PC-9 (cell line): ENCODE data around the gene MUCL3. TPM values are rescaled to one million over a fixed set of nuclear protein-coding genes. Genes with fewer than 3 reads are reported as not detected.

Source experiments
- BruUV-seq: library from RNA; stranded (reverse); fragments of 400-500 nt; replicated peaks from 2 replicates; lab custom pipeline; 2021; lab: Mats Ljungman, UMichigan
- CTCF ChIA-PET: fragments of 300-600 bp; sonication (Branson Sonifier 250); formaldehyde crosslinking; loops from one replicate; lab custom pipeline; 2022; ENCODE audit warnings: antibody characterized with exemption; lab: Charles Lee
- POLR2A ChIA-PET: fragments of 300-600 bp; sonication (Branson Sonifier 250); formaldehyde crosslinking; loops from one replicate; lab custom pipeline; 2022; ENCODE audit warnings: antibody characterized with exemption; ENCODE audit not compliant: unreplicated experiment; lab: Charles Lee
- DNase-seq, 2 experiments: peaks; one replicate each; pipeline versions ENCODE4 v3.0.0 to v3.0.0-alpha.2; 2015 to 2022; ENCODE audit warnings: mixed read lengths in 1 of 2
- H2AFZ ChIP-seq: fragments of 200-600 bp; sonication (generic); 2 replicates; pipeline ENCODE4 v1.8.1; 2017; ENCODE audit warnings: antibody characterized with exemption
- H3F3A ChIP-seq: fragments of 200-600 bp; sonication (generic); 2 replicates; pipeline ENCODE4 v1.8.1; 2017; ENCODE audit warnings: antibody characterized with exemption, mild to moderate bottlenecking, low read depth; ENCODE audit not compliant: insufficient read depth
- H3K27ac ChIP-seq: fragments of 200-600 bp; sonication (generic); 2 replicates; pipeline ENCODE4 v1.6.1; 2016; ENCODE audit warnings: mixed run types
- H3K27me3 ChIP-seq: fragments of 200-600 bp; sonication (generic); 2 replicates; pipeline ENCODE4 v1.6.1; 2016; ENCODE audit warnings: low read depth, mixed run types; ENCODE audit not compliant: insufficient read depth
- H3K36me3 ChIP-seq: fragments of 200-600 bp; sonication (generic); 2 replicates; pipeline ENCODE4 v1.6.1; 2016; ENCODE audit warnings: low read depth, mixed run types
- H3K4me1 ChIP-seq: fragments of 200-600 bp; sonication (generic); replicated peaks from 2 replicates; pipeline ENCODE4 v1.6.1; 2016; ENCODE audit warnings: mixed run types; ENCODE audit not compliant: insufficient read depth
- H3K4me2 ChIP-seq: fragments of 200-600 bp; sonication (generic); 2 replicates; pipeline ENCODE4 v1.6.1; 2017; ENCODE audit warnings: mixed run types
- H3K4me3 ChIP-seq: fragments of 200-600 bp; sonication (generic); 2 replicates; pipeline ENCODE4 v1.6.1; 2016; ENCODE audit warnings: mixed run types
- H3K79me2 ChIP-seq: fragments of 200-600 bp; sonication (generic); 2 replicates; pipeline ENCODE4 v1.6.1; 2017; ENCODE audit warnings: low read depth, mixed run types
- H3K9me2 ChIP-seq: fragments of 200-600 bp; sonication (generic); 2 replicates; pipeline ENCODE4 v1.8.1; 2017; ENCODE audit warnings: mild to moderate bottlenecking; ENCODE audit not compliant: insufficient read depth
- H3K9me3 ChIP-seq: fragments of 200-600 bp; sonication (generic); 2 replicates; pipeline ENCODE4 v1.8.1; 2016; ENCODE audit warnings: low read depth; ENCODE audit not compliant: insufficient read depth
- H4K20me1 ChIP-seq: fragments of 200-600 bp; sonication (generic); 2 replicates; pipeline ENCODE4 v1.8.1; 2017; ENCODE audit not compliant: insufficient read depth
- CTCF ChIP-seq: fragments of 200-600 bp; sonication (generic); conservative IDR thresholded peaks from 2 replicates; pipeline ENCODE4 v1.6.1; 2017; ENCODE audit warnings: mixed run types, antibody characterized with exemption, mild to moderate bottlenecking, moderate library complexity
- EZH2 ChIP-seq: fragments of 200-600 bp; sonication (generic); IDR thresholded peaks from 2 replicates; pipeline ENCODE4 v1.8.0; 2017; ENCODE audit warnings: antibody characterized with exemption, low read depth
- intact Hi-C: fragments of 100-400 bp; cut with micrococcal nuclease; formaldehyde crosslinking; loops from one replicate; pipeline ENCODE4 v1.10.0; 2022; ENCODE audit not compliant: unreplicated experiment
- total RNA-seq: library from RNA; stranded (reverse); gene quantifications from 2 replicates; pipeline ENCODE4 v1.2.3, GENCODE V29; 2021

Gene MUCL3
- total RNA-seq, 1 experiment from 2014 or later = not detected

- ChIA-PET CTCF (no interaction called here), POLR2A (no interaction called here)
- intact Hi-C loops = no loop called here
- H3K4me3 ChIP-seq = no peak overlapping the region
- H3F3A ChIP-seq = peaks cover 23% of the 10 kb centered on the region; the same call in 1 of the 2 replicates
- H3K9me3 ChIP-seq = no peaks in the 10 kb centered on the region
- no peak overlapping the region for H2AFZ ChIP-seq
- no peaks in the 10 kb centered on the region for H3K36me3 ChIP-seq
- peaks cover 23% of the 10 kb centered on the region for H3K4me1 ChIP-seq
- H4K20me1 ChIP-seq = no peaks in the 10 kb centered on the region
- no peak for TF ChIP-seq CTCF
- TF ChIP-seq EZH2 = no peak
- no TSS peak for BruUV-seq
- H3K27ac ChIP-seq = no peak overlapping the region
- H3K79me2 ChIP-seq = no peaks in the 10 kb centered on the region
- no peaks in the 10 kb centered on the region for H3K9me2 ChIP-seq
- DNase-seq = no peak
- H3K4me2 ChIP-seq = no peak overlapping the region
- no peaks in the 10 kb centered on the region; the same call in 1 of the 2 replicates for H3K27me3 ChIP-seq
Observed at GRCh38 chr6:30957716-30958115, 16.9 kb downstream of the MUCL3 start.

- H3K4me3 ChIP-seq = no peak overlapping the region
- no peaks in the 10 kb centered on the region for H3K36me3 ChIP-seq
- TF ChIP-seq EZH2 (no peak), CTCF (no peak)
- POLR2A ChIA-PET = interaction anchor here (0.7 kb wide), 1 partner anchor 14 kb away, joined by 3 read pairs; no protein-coding TSS in a partner anchor
- H3K27me3 ChIP-seq = no peaks in the 10 kb centered on the region; the same call in 1 of the 2 replicates
- H3K4me1 ChIP-seq = peaks cover 21% of the 10 kb centered on the region
- H4K20me1 ChIP-seq = no peaks in the 10 kb centered on the region
- 0 out of 2 replicates have a peak overlapping the region, but pooled peaks have one; percentile 2 for H3K4me2 ChIP-seq
- peak in 1 of 2 experiments; percentile 53 for DNase-seq
- no TSS peak for BruUV-seq
- H3F3A ChIP-seq = peaks cover 20% of the 10 kb centered on the region; the same call in 1 of the 2 replicates
- H3K79me2 ChIP-seq = no peaks in the 10 kb centered on the region
- intact Hi-C loops = no loop called here
- H3K9me3 ChIP-seq = no peaks in the 10 kb centered on the region
- H3K9me2 ChIP-seq = no peaks in the 10 kb centered on the region
- H3K27ac ChIP-seq = no peak overlapping the region
- CTCF ChIA-PET = no interaction called here
- H2AFZ ChIP-seq = no peak overlapping the region
Observed at GRCh38 chr6:30960907-30961673, 20.3 kb downstream of the MUCL3 start.

- intact Hi-C loops = no loop called here
- POLR2A ChIA-PET = no interaction called here
- Histone ChIP-seq H3K4me3 (no peak overlapping the region), H3K4me1 (0 out of 2 replicates have a peak, but pooled peaks cover 14% of the 10 kb centered on the region), H3K9me2 (no peaks in the 10 kb centered on the region), H3K9me3 (no peaks in the 10 kb centered on the region), H3F3A (peaks cover 17% of the 10 kb centered on the region; the same call in 1 of the 2 replicates), H2AFZ (no peak overlapping the region), H3K27ac (no peak overlapping the region), H4K20me1 (no peaks in the 10 kb centered on the region), H3K36me3 (no peaks in the 10 kb centered on the region), H3K79me2 (no peaks in the 10 kb centered on the region), H3K27me3 (no peaks in the 10 kb centered on the region; the same call in 1 of the 2 replicates), H3K4me2 (no peak overlapping the region)
- TF ChIP-seq CTCF = no peak
- no peak for TF ChIP-seq EZH2
- BruUV-seq = no TSS peak
- CTCF ChIA-PET = no interaction called here
- DNase-seq = no peak
Observed at GRCh38 chr6:30962716-30963115, 21.9 kb downstream of the MUCL3 start.
